ENCODE measurements around the gene PCGF3.
"Not testable (repeated sequence)": the region's sequence is repeated elsewhere in the genome, so short reads cannot be mapped to it uniquely, and the experiment has no call there.

The PCGF3 gene

DNA sequence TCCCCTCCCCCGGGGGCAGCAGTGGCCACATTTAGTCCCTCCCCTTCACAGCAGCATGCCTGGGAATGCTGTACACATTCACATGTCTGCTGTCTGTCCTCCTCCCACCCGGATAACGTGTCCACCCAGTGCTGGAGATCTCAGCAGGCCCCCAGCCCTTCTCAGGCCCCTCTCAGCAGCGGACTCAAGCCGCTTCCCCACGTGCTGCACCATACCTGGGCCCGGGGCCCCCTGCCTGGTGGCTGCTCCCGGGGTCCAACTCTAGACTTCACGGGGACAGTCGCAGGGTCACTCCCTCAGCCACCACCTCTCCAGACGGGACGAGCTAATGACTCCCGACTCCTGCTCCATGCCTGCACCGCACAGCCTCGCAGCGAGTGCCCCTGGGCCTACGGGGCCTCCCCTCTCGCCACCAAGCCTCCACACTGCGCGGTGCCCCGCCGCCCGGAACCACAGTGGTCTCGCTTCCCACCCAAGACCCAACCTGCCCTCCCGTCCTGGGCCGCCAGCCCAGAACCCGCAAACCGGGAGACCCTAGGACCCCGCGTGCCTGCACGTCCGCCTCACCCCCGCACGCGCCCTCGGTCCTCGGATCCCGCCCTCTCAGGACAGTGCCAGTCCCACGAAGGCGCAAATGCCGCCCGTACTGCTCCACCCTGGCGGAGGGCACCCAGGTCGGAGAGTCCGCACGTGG is 1.3 kb upstream of the PCGF3 start:
- peaks cover 70% of the 10 kb centered on the region for H3K4me1 ChIP-seq (ENCODE audit: control insufficient read depth, insufficient read depth, low read length)
- no peaks in the 10 kb centered on the region for H3K9me3 ChIP-seq (ENCODE audit: control insufficient read depth, low read length)
- H3K36me3 ChIP-seq (ENCODE audit: control insufficient read depth, insufficient read depth, low read length): no peaks in the 10 kb centered on the region
- H3K9ac ChIP-seq (ENCODE audit: low read length): peak overlapping the region; percentile 69
- no peak overlapping the region for H3K4me3 ChIP-seq (ENCODE audit: low read length)
- H3K27me3 ChIP-seq (ENCODE audit: control insufficient read depth, insufficient read depth, low read length): no peaks in the 10 kb centered on the region

DNA sequence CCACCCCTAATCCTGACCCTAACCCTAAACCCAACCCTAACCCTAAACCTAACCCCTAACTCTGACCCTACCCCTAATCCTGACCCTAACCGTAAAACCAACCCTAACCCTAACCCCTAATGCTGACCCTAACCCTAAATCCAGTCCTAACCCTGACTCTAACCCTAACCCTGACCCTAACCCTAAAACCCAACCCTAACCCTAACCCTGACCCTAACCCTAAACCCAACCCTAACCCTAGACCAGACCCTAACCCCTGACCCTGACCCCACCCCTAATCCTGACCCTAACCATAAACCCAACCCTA is 708 bp upstream of the PCGF3 start:
- peak overlapping the region; percentile 69 for H3K9ac ChIP-seq (ENCODE audit: low read length)
- H3K36me3 ChIP-seq (ENCODE audit: control insufficient read depth, insufficient read depth, low read length): no peaks in the 10 kb centered on the region
- H3K27me3 ChIP-seq (ENCODE audit: control insufficient read depth, insufficient read depth, low read length): no peaks in the 10 kb centered on the region
- peak overlapping the region; percentile 69 for H3K4me3 ChIP-seq (ENCODE audit: low read length)
- peaks cover 64% of the 10 kb centered on the region for H3K4me1 ChIP-seq (ENCODE audit: control insufficient read depth, insufficient read depth, low read length)
- no peaks in the 10 kb centered on the region for H3K9me3 ChIP-seq (ENCODE audit: control insufficient read depth, low read length)

DNA sequence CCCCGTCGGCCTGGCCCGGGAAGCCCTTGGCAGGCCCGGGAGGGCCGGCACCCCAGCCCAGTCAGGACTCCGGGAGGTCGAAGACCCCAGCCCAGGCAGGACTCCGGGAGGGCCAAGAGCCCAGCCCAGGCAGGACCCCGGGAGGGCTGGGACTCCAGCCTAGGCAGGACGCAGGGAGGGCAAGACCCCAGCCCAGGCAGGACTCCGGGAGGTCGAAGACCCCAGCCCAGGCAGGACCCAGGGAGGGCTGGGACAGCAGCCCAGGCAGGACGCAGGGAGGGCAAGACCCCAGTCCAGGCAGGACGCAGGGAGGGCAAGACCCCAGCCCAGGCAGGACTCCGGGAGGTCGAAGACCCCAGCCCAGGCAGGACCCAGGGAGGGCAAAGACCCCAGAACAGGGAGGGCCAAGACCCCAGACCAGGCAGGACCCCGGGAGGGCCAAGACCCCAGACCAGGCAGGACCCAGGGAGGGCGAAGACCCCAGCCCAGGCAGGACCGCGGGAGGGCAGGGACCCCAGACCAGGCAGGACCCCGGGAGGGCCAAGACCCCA is 526 bp downstream of the PCGF3 start:
- Histone ChIP-seq H3K4me1 (ENCODE audit: control insufficient read depth, insufficient read depth, low read length) (peaks cover 52% of the 10 kb centered on the region), H3K4me3 (ENCODE audit: low read length) (peak overlapping the region; percentile 87), H3K9ac (ENCODE audit: low read length) (peak overlapping the region; percentile 99)
- not testable (repeated sequence) for H3K27me3 ChIP-seq (ENCODE audit: control insufficient read depth, insufficient read depth, low read length); H3K9me3 ChIP-seq (ENCODE audit: control insufficient read depth, low read length); H3K36me3 ChIP-seq (ENCODE audit: control insufficient read depth, insufficient read depth, low read length)

DNA sequence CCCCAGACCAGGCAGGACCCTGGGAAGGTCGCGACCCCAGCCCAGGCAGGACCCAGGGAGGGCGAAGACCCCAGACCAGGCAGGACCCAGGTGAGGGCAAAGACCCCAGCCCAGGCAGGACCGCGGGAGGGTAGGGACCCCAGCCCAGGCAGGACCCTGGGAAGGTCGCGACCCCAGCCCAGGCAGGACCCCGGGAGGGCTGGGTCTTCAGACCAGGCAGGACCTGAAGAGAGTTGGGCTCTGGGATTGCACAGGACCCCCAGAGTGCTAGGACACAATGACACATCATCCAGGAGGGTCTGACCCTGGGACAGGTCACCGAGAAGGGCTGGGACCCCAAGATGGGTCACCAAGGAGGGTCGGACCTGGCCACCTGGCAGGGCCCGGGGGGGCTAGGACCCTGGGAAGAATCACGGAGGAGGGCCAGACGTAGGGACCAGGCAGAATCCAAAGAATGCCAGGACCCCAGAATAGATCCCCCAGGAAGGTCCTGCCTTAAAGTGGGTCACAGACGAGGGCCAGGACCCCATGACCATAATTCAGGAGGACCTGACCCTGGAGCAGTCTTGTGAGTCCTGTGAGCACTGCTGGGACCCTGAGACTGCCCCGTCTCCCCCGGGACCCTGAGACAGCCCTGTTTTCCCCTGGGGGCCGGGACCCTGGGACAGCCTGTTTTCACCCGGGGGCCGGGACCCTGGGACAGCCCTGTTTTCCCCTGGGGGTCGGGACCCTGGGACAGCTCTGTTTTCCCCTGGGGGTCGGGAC is 1.4 kb downstream of the PCGF3 start:
- Histone ChIP-seq H3K4me3 (ENCODE audit: low read length) (no peak overlapping the region), H3K27me3 (ENCODE audit: control insufficient read depth, insufficient read depth, low read length) (no peaks in the 10 kb centered on the region), H3K4me1 (ENCODE audit: control insufficient read depth, insufficient read depth, low read length) (peaks cover 49% of the 10 kb centered on the region), H3K9me3 (ENCODE audit: control insufficient read depth, low read length) (no peaks in the 10 kb centered on the region), H3K36me3 (ENCODE audit: control insufficient read depth, insufficient read depth, low read length) (no peaks in the 10 kb centered on the region), H3K9ac (ENCODE audit: low read length) (peak overlapping the region; percentile 99)

DNA sequence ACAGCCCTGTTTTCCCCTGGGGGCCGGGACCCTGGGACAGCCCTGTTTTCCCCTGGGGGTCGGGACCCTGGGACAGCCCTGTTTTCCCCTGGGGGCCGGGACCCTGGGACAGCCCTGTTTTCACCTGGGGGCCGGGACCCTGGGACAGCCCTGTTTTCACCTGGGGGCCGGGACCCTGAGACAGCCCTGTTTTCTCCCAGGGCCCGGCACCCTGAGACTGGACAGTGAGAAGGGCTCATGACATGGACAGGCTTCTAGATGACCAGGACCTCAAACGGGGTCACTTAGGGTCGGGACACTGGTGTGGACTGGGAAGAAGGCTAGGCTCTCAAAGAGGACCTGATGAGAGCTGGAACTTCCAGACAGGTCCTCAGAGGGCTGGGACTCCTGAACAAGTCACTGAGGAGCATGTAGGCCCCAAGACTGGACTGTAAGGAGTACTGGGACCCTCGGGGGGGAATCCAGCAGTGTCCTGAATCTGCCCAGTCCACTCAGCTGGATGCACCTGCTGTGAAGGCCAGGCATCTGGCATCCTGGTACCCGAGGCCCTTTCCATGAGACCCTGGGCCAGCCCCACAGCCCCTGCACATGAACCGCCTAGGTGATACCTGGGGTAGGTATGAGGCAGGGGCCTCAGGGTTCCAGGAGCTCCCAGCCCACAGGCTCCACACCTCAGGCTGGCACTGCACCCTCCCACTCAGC is 2.4 kb downstream of the PCGF3 start:
- no peaks in the 10 kb centered on the region for H3K36me3 ChIP-seq (ENCODE audit: control insufficient read depth, insufficient read depth, low read length)
- no peaks in the 10 kb centered on the region for H3K27me3 ChIP-seq (ENCODE audit: control insufficient read depth, insufficient read depth, low read length)
- H3K9ac ChIP-seq (ENCODE audit: low read length): no peak overlapping the region
- peaks cover 41% of the 10 kb centered on the region for H3K4me1 ChIP-seq (ENCODE audit: control insufficient read depth, insufficient read depth, low read length)
- no peaks in the 10 kb centered on the region for H3K9me3 ChIP-seq (ENCODE audit: control insufficient read depth, low read length)
- no peak overlapping the region for H3K4me3 ChIP-seq (ENCODE audit: low read length)

DNA sequence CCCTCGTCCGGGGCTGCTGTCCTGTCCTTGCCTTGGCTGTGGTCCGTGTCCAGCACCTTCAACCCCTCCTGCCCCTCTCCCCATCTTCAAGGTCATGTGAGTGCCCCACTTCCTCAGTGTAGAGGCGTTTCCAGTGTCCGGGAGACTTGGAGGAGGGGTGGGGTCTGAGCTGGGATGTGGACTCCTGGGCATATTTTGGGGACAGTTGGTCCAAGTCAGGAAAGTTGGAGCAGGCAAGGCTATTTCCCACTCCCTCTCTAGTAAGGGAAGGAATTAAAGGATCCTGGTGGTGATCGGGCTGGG is 3.0 kb downstream of the PCGF3 start:
- Histone ChIP-seq H3K36me3 (ENCODE audit: control insufficient read depth, insufficient read depth, low read length) (no peaks in the 10 kb centered on the region), H3K4me1 (ENCODE audit: control insufficient read depth, insufficient read depth, low read length) (peaks cover 36% of the 10 kb centered on the region), H3K9ac (ENCODE audit: low read length) (no peak overlapping the region), H3K4me3 (ENCODE audit: low read length) (no peak overlapping the region), H3K9me3 (ENCODE audit: control insufficient read depth, low read length) (no peaks in the 10 kb centered on the region), H3K27me3 (ENCODE audit: control insufficient read depth, insufficient read depth, low read length) (no peaks in the 10 kb centered on the region)

DNA sequence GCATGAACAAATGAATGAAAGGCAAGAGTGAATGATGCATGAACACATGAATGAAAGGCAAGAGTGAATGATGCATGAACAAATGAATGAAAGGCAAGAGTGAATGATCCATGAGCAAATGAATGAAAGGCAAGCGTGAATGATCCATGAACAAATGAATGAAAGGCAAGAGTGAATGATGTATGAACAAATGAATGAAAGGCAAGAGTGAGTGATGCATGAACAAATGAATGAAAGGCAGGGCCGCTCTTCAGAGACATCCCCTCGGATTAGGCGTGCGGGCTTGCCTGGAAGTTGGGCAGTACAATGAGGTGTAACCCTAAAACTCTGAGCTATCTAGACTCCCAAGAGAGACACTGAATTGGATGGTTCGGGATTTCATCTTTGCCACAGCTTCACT is 3.7 kb downstream of the PCGF3 start:
- peaks cover 28% of the 10 kb centered on the region for H3K4me1 ChIP-seq (ENCODE audit: control insufficient read depth, insufficient read depth, low read length)
- no peak overlapping the region for H3K9ac ChIP-seq (ENCODE audit: low read length)
- no peaks in the 10 kb centered on the region for H3K36me3 ChIP-seq (ENCODE audit: control insufficient read depth, insufficient read depth, low read length)
- H3K27me3 ChIP-seq (ENCODE audit: control insufficient read depth, insufficient read depth, low read length): no peaks in the 10 kb centered on the region
- H3K4me3 ChIP-seq (ENCODE audit: low read length): no peak overlapping the region
- no peaks in the 10 kb centered on the region for H3K9me3 ChIP-seq (ENCODE audit: control insufficient read depth, low read length)

DNA sequence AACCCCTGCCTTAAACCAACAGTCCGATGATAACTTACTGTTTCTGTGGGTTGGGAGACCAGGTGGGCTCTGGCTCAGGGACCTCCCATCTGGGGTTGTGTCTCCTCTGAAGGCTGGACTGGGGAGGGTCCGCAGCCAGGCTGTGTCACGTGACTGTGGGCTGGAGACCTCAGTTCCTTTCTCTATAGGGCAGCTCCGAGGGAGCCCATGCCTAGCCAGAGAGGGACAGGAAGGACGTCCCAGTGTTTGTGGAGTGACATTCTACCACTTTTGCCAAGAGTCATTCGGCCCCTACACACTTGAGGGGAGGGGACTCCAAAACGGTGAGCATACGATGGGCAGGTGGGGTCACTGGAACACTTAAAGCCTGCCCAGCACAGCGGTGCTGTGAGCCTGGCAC is 4.5 kb downstream of the PCGF3 start:
- Histone ChIP-seq H3K4me1 (ENCODE audit: control insufficient read depth, insufficient read depth, low read length) (peaks cover 20% of the 10 kb centered on the region), H3K4me3 (ENCODE audit: low read length) (no peak overlapping the region), H3K27me3 (ENCODE audit: control insufficient read depth, insufficient read depth, low read length) (no peaks in the 10 kb centered on the region), H3K9me3 (ENCODE audit: control insufficient read depth, low read length) (no peaks in the 10 kb centered on the region), H3K9ac (ENCODE audit: low read length) (no peak overlapping the region), H3K36me3 (ENCODE audit: control insufficient read depth, insufficient read depth, low read length) (no peaks in the 10 kb centered on the region)

DNA sequence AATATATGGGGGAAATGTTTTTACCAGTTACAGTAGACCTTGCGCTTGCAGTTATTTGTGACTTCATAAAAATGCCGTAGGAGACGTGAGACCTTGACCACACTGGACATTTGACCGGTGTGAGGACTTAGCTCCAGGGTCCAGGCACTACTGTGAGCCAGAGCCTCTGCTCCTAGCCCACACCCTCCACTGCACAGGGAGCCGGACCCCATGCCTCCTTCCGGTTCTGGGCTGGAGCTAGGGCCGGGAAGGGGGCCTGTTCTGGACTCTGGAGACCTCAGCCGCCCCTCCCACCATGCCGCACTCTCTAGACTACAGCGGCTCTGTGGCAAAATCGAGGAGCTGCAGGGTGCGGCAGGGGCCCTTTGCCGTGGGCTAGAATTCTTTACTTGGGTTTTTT is 5.3 kb downstream of the PCGF3 start:
- H3K4me1 ChIP-seq (ENCODE audit: control insufficient read depth, insufficient read depth, low read length): peaks cover 18% of the 10 kb centered on the region
- no peaks in the 10 kb centered on the region for H3K9me3 ChIP-seq (ENCODE audit: control insufficient read depth, low read length)
- H3K27me3 ChIP-seq (ENCODE audit: control insufficient read depth, insufficient read depth, low read length): no peaks in the 10 kb centered on the region
- H3K4me3 ChIP-seq (ENCODE audit: low read length): no peak overlapping the region
- H3K36me3 ChIP-seq (ENCODE audit: control insufficient read depth, insufficient read depth, low read length): no peaks in the 10 kb centered on the region
- H3K9ac ChIP-seq (ENCODE audit: low read length): no peak overlapping the region

DNA sequence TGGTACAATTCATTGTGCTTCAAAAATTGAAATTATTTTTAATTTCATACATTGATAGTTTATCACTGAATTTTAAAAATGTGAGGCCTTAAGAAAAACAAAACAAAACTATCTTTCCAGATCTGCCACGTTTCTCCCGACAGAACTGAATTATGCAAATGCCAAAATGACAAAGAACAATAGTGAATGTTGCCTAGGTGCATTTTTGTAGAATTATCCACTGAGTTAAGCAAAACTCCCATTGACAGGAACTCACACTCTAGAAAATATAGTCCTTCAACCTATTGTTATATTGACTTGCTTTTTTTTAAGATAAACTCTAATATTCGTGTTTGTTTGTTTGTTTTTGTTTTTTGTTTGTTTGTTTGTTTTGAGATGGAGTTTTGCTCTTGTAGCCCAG is 6.5 kb downstream of the PCGF3 start:
- H3K36me3 ChIP-seq (ENCODE audit: control insufficient read depth, insufficient read depth, low read length): no peaks in the 10 kb centered on the region
- H3K4me1 ChIP-seq (ENCODE audit: control insufficient read depth, insufficient read depth, low read length): peaks cover 13% of the 10 kb centered on the region
- no peak overlapping the region for H3K9ac ChIP-seq (ENCODE audit: low read length)
- no peaks in the 10 kb centered on the region for H3K27me3 ChIP-seq (ENCODE audit: control insufficient read depth, insufficient read depth, low read length)
- H3K4me3 ChIP-seq (ENCODE audit: low read length): no peak overlapping the region
- H3K9me3 ChIP-seq (ENCODE audit: control insufficient read depth, low read length): no peaks in the 10 kb centered on the region

DNA sequence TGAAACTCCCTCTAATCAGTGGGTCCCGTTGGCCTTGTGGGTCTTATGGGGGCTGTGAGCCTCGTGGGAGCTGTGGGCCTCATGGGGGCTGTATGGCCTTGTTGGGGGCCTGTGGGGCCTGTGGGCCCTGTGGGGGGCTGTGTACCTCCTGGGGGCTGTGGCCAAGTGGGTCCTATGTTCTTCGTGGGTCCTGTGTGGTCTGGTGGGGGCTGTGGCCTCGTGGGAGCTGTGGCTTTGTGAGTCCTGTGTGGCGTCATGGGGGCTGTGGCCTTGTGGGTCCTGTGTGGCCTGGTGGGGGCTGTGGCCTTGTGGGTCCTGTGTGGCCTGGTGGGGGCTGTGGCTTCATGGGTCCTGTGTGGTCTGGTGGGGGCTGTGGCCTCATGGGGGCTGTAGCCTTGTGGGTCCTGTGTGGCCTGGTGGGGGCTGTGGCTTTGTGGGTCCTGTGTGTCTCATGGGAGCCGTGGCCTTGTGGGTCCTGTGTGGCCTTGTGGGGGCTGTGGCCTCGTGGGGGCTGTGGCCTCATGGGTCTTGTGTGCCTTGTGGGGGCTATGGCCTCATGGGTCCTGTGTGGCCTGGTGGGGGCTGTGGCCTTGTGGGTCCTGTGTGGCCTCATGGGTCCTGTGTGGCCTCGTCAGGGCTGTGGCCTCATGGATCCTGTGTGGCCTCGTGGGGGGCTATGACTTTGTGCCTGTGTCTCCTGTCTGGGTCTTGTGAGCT is 7.4 kb downstream of the PCGF3 start:
- Histone ChIP-seq H3K4me3 (ENCODE audit: low read length) (no peak overlapping the region), H3K4me1 (ENCODE audit: control insufficient read depth, insufficient read depth, low read length) (peaks cover 10% of the 10 kb centered on the region)

DNA sequence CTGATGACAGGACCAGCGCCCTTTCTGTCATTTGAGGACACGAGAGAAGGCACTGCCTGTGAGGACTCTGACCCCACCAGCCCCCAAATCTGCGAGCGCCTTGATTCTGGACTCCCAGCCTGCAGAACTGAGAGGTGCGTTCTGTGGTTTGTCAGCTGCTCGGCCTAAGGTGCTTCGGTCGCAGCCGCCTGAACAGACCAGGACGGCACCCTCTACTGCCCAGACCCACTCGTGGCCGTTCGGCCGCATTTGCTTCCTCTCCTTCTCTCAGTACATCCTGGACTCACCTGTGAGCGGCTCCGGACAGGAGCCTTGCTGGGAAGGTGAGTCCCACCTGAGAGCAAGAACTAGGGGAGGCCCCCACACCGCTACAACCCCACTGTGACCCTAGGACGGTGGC is 8.5 kb downstream of the PCGF3 start:
- Histone ChIP-seq H3K9me3 (ENCODE audit: control insufficient read depth, low read length) (no peaks in the 10 kb centered on the region), H3K9ac (ENCODE audit: low read length) (no peak overlapping the region), H3K4me1 (ENCODE audit: control insufficient read depth, insufficient read depth, low read length) (peaks cover 4% of the 10 kb centered on the region), H3K36me3 (ENCODE audit: control insufficient read depth, insufficient read depth, low read length) (no peaks in the 10 kb centered on the region), H3K27me3 (ENCODE audit: control insufficient read depth, insufficient read depth, low read length) (no peaks in the 10 kb centered on the region), H3K4me3 (ENCODE audit: low read length) (no peak overlapping the region)

More for the DNA sequence above, 7.4 kb downstream of the PCGF3 start:
- Histone ChIP-seq H3K27me3 (ENCODE audit: control insufficient read depth, insufficient read depth, low read length) (no peaks in the 10 kb centered on the region), H3K9me3 (ENCODE audit: control insufficient read depth, low read length) (no peaks in the 10 kb centered on the region), H3K36me3 (ENCODE audit: control insufficient read depth, insufficient read depth, low read length) (no peaks in the 10 kb centered on the region), H3K9ac (ENCODE audit: low read length) (no peak overlapping the region)

All from mucosa of stomach (tissue), 1 donor.